PFSK-1 (cell line): Measurements from ENCODE around the gene DOCK1.

Source experiments
- POLR2AphosphoS5 ChIP-seq: IDR thresholded peaks from 2 replicates; pipeline ENCODE4 v1.6.1; 2012; ENCODE audit warnings: low read depth, mild to moderate bottlenecking, control low read depth, low read length, moderate library complexity
- TAF1 ChIP-seq: IDR thresholded peaks from 2 replicates; pipeline ENCODE4 v1.6.1; 2012; ENCODE audit warnings: low read length, control low read depth, borderline replicate concordance; ENCODE audit not compliant: insufficient read depth
- TF ChIP-seq, protein P1 (sequence below), 2 experiments: IDR thresholded peaks; 2 replicates each; pipeline versions ENCODE4 v1.6.1 to v1.8.0; 2011 to 2012; ENCODE audit warnings: low read depth in 2 of 2, low read length in 2 of 2, control low read depth in 1 of 2, inconsistent platforms in 1 of 2, mild to moderate bottlenecking in 1 of 2, moderate library complexity in 1 of 2; ENCODE audit not compliant: insufficient read depth in 1 of 2

DNA sequence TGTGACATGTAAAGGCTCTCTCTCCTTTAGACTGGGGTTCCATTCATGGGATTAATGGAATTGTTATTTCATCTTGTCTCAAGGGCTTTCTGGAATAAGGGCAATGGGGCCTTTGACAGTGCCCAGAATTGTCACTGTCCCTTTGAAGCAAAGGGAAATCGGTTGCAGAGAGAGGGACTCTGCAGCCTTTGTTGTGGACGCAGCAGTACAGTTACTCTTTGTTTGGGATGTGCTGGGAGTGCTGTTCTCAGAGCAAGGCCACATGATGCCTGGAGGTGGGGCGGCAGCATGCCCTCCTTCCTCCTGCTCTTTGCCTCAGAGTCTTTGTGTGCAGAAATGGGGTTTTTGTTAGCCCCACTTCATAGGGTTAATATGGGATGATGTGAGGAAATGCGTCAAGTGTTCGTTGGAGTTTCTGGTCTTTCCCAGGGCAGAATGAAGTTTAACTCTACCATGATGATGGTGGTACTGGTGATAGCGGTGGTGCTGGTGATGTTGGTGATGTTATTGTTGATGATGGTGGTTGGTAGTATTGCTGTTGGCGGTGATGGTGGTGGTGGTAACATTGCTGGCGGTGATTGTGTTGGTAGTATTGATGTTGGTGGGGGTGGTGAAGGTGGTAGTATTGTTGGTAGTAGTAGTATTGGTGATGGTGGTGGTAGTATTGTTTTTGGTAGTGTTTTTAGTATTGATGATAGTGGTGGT is 45.3 kb downstream of the DOCK1 start:
- TF ChIP-seq, protein P1, sequence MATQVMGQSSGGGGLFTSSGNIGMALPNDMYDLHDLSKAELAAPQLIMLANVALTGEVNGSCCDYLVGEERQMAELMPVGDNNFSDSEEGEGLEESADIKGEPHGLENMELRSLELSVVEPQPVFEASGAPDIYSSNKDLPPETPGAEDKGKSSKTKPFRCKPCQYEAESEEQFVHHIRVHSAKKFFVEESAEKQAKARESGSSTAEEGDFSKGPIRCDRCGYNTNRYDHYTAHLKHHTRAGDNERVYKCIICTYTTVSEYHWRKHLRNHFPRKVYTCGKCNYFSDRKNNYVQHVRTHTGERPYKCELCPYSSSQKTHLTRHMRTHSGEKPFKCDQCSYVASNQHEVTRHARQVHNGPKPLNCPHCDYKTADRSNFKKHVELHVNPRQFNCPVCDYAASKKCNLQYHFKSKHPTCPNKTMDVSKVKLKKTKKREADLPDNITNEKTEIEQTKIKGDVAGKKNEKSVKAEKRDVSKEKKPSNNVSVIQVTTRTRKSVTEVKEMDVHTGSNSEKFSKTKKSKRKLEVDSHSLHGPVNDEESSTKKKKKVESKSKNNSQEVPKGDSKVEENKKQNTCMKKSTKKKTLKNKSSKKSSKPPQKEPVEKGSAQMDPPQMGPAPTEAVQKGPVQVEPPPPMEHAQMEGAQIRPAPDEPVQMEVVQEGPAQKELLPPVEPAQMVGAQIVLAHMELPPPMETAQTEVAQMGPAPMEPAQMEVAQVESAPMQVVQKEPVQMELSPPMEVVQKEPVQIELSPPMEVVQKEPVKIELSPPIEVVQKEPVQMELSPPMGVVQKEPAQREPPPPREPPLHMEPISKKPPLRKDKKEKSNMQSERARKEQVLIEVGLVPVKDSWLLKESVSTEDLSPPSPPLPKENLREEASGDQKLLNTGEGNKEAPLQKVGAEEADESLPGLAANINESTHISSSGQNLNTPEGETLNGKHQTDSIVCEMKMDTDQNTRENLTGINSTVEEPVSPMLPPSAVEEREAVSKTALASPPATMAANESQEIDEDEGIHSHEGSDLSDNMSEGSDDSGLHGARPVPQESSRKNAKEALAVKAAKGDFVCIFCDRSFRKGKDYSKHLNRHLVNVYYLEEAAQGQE (IDR thresholded peaks at IDR 0.05; ENCODE audit: insufficient read depth in 1 of 2, low read depth in 2 of 2, low read length in 2 of 2): no peak
- TF ChIP-seq POLR2AphosphoS5 (no peak), TAF1 (no peak)
